GM23248 (cell line): ENCODE data around the gene IDH3A. TPM values are rescaled to one million over a fixed set of nuclear protein-coding genes. Genes with fewer than 3 reads are reported as not detected.

Experiments
- DNase-seq: peaks from one replicate; pipeline ENCODE4 v3.0.0-alpha.2; 2015
- H2AFZ ChIP-seq: fragments of 200-600 bp; sonication (generic); 2 replicates; pipeline ENCODE4 v1.6.1; 2016; ENCODE audit warnings: antibody characterized with exemption
- H3F3A ChIP-seq: fragments of 200-600 bp; sonication (generic); 2 replicates; pipeline ENCODE4 v1.6.1; 2016; ENCODE audit warnings: mild to moderate bottlenecking, antibody characterized with exemption, mixed run types; ENCODE audit not compliant: insufficient read depth
- H3K27ac ChIP-seq: fragments of 200-600 bp; sonication (generic); 2 replicates; pipeline ENCODE4 v1.5.1; 2016; ENCODE audit warnings: mild to moderate bottlenecking
- H3K27me3 ChIP-seq: fragments of 200-600 bp; sonication (generic); replicated peaks from 2 replicates; pipeline ENCODE4 v1.6.1; 2016; ENCODE audit warnings: mild to moderate bottlenecking; ENCODE audit not compliant: insufficient read depth
- H3K36me3 ChIP-seq: fragments of 200-600 bp; sonication (generic); 2 replicates; pipeline ENCODE4 v1.6.1; 2016; ENCODE audit warnings: low read depth, mild to moderate bottlenecking
- H3K4me1 ChIP-seq: fragments of 200-600 bp; sonication (generic); 2 replicates; pipeline ENCODE4 v1.6.1; 2016; ENCODE audit warnings: mild to moderate bottlenecking; ENCODE audit not compliant: insufficient read depth
- H3K4me2 ChIP-seq: fragments of 200-600 bp; sonication (generic); one replicate; pipeline ENCODE4 v1.6.1; 2016; ENCODE audit warnings: mild to moderate bottlenecking; ENCODE audit not compliant: unreplicated experiment
- H3K4me3 ChIP-seq: fragments of 200-600 bp; sonication (generic); 2 replicates; pipeline ENCODE4 v1.5.1; 2016; ENCODE audit warnings: mild to moderate bottlenecking
- H3K79me2 ChIP-seq: fragments of 200-600 bp; sonication (generic); 2 replicates; pipeline ENCODE4 v1.6.1; 2016; ENCODE audit warnings: mild to moderate bottlenecking; ENCODE audit not compliant: insufficient read depth
- H3K9ac ChIP-seq: fragments of 200-600 bp; sonication (generic); 2 replicates; pipeline ENCODE4 v1.6.1; 2016; ENCODE audit warnings: mild to moderate bottlenecking
- H3K9me2 ChIP-seq: fragments of 200-600 bp; sonication (generic); 2 replicates; pipeline ENCODE4 v1.6.1; 2016; ENCODE audit warnings: mixed run types, mild to moderate bottlenecking, moderate library complexity; ENCODE audit not compliant: insufficient read depth
- H3K9me3 ChIP-seq: fragments of 200-600 bp; sonication (generic); one replicate; pipeline ENCODE4 v1.6.1; 2017; ENCODE audit warnings: low read depth
- H4K20me1 ChIP-seq: fragments of 200-600 bp; sonication (generic); 2 replicates; pipeline ENCODE4 v1.6.0; 2016; ENCODE audit not compliant: insufficient read depth
- EZH2 ChIP-seq: fragments of 200-600 bp; sonication (generic); IDR thresholded peaks from 2 replicates; pipeline ENCODE4 v1.6.1; 2018; ENCODE audit warnings: antibody characterized with exemption, mild to moderate bottlenecking; ENCODE audit not compliant: insufficient read depth, poor library complexity, severe bottlenecking
- EZH2phosphoT487 ChIP-seq: fragments of 200-600 bp; sonication (generic); IDR thresholded peaks from 2 replicates; pipeline ENCODE4 v1.6.1; 2018; ENCODE audit warnings: antibody characterized with exemption, moderate library complexity, mild to moderate bottlenecking, low read depth; ENCODE audit not compliant: insufficient read depth
- WGBS, 2 experiments: methylation state at CpG; one replicate each; pipeline ENCODE4 v1.1.6; 2015 to 2017; ENCODE audit warnings: low lambda C conversion rate in 2 of 2, low coverage in 1 of 2; ENCODE audit errors: missing lambda C conversion rate in 2 of 2; 5-methylcytosine and 5-hydroxymethylcytosine counted together
- in situ Hi-C: fragments of 300-500 bp; cut with MboI; formaldehyde crosslinking; loops from 2 replicates; pipeline ENCODE4 v1.15.0; 2020
- polyA plus RNA-seq: library from polyadenylated mRNA; unstranded; fragments of >200 nt; fragmentation: Nextera tagmentation; extraction: Ambion mirVana; gene quantifications from 2 replicates; pipeline ENCODE4 v1.2.1, GENCODE V29; 2016
- total RNA-seq: library from RNA; depleted of rRNA; stranded (reverse); fragments of >200 nt; shearing (Covaris generic); gene quantifications from 2 replicates; pipeline ENCODE4 v1.2.3, GENCODE V29; 2014

IDH3A gene
- total and polyA plus RNA-seq, 2 experiments from 2014 or later, result 47.1 to 50.3 TPM

GRCh38 chr15:78207110-78207458 is 57.9 kb downstream of the IDH3A start:
- H3K36me3 ChIP-seq, result no peaks in the 10 kb centered on the region
- H3K9me3 ChIP-seq, result no peaks in the 10 kb centered on the region
- no peaks in the 10 kb centered on the region; the same call in 1 of the 2 replicates for H3K27me3 ChIP-seq
- no peaks in the 10 kb centered on the region for H4K20me1 ChIP-seq
- in situ Hi-C loops, result no loop called here
- TF ChIP-seq EZH2, result no peak
- no peak for TF ChIP-seq EZH2phosphoT487
- WGBS, 2 experiments, result 85 to 93% methylated on average over 5 of the region's 5 CpGs
- H3K27ac ChIP-seq, result no peak overlapping the region
- H3K4me1 ChIP-seq, result no peaks in the 10 kb centered on the region; the same call in 1 of the 2 replicates
- H3K9me2 ChIP-seq, result no peaks in the 10 kb centered on the region
- H3F3A ChIP-seq, result no peaks in the 10 kb centered on the region
- no peak overlapping the region for H3K4me3 ChIP-seq
- H3K79me2 ChIP-seq, result no peaks in the 10 kb centered on the region
- no peak for DNase-seq
- no peak overlapping the region for H3K4me2 ChIP-seq
- no peak overlapping the region for H2AFZ ChIP-seq
- no peak overlapping the region for H3K9ac ChIP-seq

- H3K4me2 ChIP-seq, result no peak overlapping the region
- WGBS, 2 experiments, result 91 to 97% methylated on average over 7 to 8 of the region's 8 CpGs
- H3K9me2 ChIP-seq, result no peaks in the 10 kb centered on the region
- no peaks in the 10 kb centered on the region for H3F3A ChIP-seq
- H3K27ac ChIP-seq, result no peak overlapping the region
- H3K4me3 ChIP-seq, result no peak overlapping the region
- TF ChIP-seq EZH2, result no peak
- TF ChIP-seq EZH2phosphoT487, result no peak
- H3K9me3 ChIP-seq, result no peaks in the 10 kb centered on the region
- no peaks in the 10 kb centered on the region for H3K36me3 ChIP-seq
- DNase-seq, result no peak
- H4K20me1 ChIP-seq, result no peaks in the 10 kb centered on the region
- H3K4me1 ChIP-seq, result peaks cover 5% of the 10 kb centered on the region
- H2AFZ ChIP-seq, result no peak overlapping the region
- in situ Hi-C loops, result no loop called here
- no peaks in the 10 kb centered on the region; the same call in 1 of the 2 replicates for H3K27me3 ChIP-seq
- H3K79me2 ChIP-seq, result no peaks in the 10 kb centered on the region
- no peak overlapping the region for H3K9ac ChIP-seq
Observed at GRCh38 chr15:78207641-78208340, 58.6 kb downstream of the IDH3A start.

GRCh38 chr15:78208341-78208844 is 59.2 kb downstream of the IDH3A start:
- Histone ChIP-seq H3K79me2 (no peaks in the 10 kb centered on the region), H3F3A (no peaks in the 10 kb centered on the region), H4K20me1 (no peaks in the 10 kb centered on the region), H3K9me3 (no peaks in the 10 kb centered on the region), H3K27me3 (no peaks in the 10 kb centered on the region; the same call in 1 of the 2 replicates), H3K9me2 (no peaks in the 10 kb centered on the region), H3K9ac (no peak overlapping the region), H3K27ac (no peak overlapping the region), H3K4me3 (no peak overlapping the region), H3K36me3 (no peaks in the 10 kb centered on the region), H3K4me1 (peaks cover 10% of the 10 kb centered on the region), H3K4me2 (no peak overlapping the region), H2AFZ (no peak overlapping the region)
- no peak for DNase-seq
- WGBS, 2 experiments, result 76 to 84% methylated on average over 8 of the region's 8 CpGs
- in situ Hi-C loops, result no loop called here
- TF ChIP-seq EZH2 (no peak), EZH2phosphoT487 (no peak)

DNA sequence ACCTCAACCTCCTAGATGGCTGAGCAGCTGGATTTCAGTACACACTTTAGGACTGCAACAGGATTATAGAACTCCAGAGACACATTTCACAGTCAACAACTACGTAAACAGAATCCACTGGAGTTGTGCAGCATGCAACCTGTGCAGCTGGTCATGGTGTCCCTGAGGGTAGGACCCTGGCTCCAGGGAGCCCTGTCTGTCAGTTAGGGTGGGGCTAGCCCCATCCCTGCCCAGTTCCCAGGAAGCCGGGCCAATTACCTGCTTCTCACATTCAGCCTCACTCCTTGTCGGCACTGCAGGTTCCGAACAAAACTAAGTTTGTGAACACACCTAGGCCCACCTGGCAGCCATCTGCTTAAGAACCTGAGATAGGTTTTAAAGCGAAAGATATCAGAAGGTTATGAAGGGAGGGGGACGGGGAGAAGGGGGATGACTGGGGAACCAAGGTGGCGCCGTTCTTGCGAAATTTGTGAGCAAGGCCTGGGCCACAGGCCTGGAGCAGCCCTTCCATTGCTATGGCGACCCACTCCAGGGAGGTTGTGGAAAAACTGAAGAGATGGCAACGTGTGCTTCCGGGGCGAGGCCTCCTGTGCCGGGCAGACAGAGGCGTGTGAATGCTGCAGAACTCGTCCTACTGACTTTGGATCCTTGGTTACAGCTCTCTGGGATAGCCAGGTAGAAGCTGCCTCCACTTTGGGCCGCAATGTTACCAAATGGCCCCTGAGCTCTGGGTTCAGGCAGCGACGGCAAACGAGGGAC is 59.9 kb downstream of the IDH3A start:
- Histone ChIP-seq H3K27ac (no peak overlapping the region), H3K4me1 (peaks cover 10% of the 10 kb centered on the region)
- WGBS, 2 experiments, result 72 to 75% methylated on average over 20 of the region's 20 CpGs

More for the DNA sequence above, 59.9 kb downstream of the IDH3A start:
- no peaks in the 10 kb centered on the region for H3K27me3 ChIP-seq
- TF ChIP-seq EZH2, result no peak
- TF ChIP-seq EZH2phosphoT487, result no peak
- peak; percentile 30 for DNase-seq
- H3K4me2 ChIP-seq, result no peak overlapping the region
- H2AFZ ChIP-seq, result no peak overlapping the region
- H3K36me3 ChIP-seq, result no peaks in the 10 kb centered on the region
- H3K79me2 ChIP-seq, result no peaks in the 10 kb centered on the region
- H3F3A ChIP-seq, result no peaks in the 10 kb centered on the region
- H3K9me2 ChIP-seq, result no peaks in the 10 kb centered on the region
- H3K9me3 ChIP-seq, result no peaks in the 10 kb centered on the region
- H3K9ac ChIP-seq, result no peak overlapping the region
- no peaks in the 10 kb centered on the region for H4K20me1 ChIP-seq
- in situ Hi-C loops, result no loop called here
- no peak overlapping the region for H3K4me3 ChIP-seq
